Epithelial cell of proximal tubule (primary cell): ENCODE results near the gene LSM5. TPM values are rescaled to one million over a fixed set of nuclear protein-coding genes. Genes with fewer than 3 reads are reported as not detected.

Experiments
- DNase-seq: peaks from one replicate; pipeline ENCODE4 v3.0.0-alpha.2; 2011; ENCODE audit warnings: low read depth
- H3K4me3 ChIP-seq: 2 replicates; pipeline ENCODE4 v1.5.1; 2011; ENCODE audit warnings: low read depth, mild to moderate bottlenecking, low read length
- total RNA-seq: library from RNA; depleted of rRNA; stranded (reverse); fragments of >200 nt; gene quantifications from 2 replicates; pipeline ENCODE4 v1.2.3, GENCODE V29; 2015
- TF ChIP-seq, protein P1 (sequence below): conservative IDR thresholded peaks from 2 replicates; pipeline ENCODE4 v1.5.1; 2012; ENCODE audit warnings: low read depth, mild to moderate bottlenecking, low read length

The LSM5 gene
- total RNA-seq, 1 donor from 2014 or later: 41.1 TPM

DNA sequence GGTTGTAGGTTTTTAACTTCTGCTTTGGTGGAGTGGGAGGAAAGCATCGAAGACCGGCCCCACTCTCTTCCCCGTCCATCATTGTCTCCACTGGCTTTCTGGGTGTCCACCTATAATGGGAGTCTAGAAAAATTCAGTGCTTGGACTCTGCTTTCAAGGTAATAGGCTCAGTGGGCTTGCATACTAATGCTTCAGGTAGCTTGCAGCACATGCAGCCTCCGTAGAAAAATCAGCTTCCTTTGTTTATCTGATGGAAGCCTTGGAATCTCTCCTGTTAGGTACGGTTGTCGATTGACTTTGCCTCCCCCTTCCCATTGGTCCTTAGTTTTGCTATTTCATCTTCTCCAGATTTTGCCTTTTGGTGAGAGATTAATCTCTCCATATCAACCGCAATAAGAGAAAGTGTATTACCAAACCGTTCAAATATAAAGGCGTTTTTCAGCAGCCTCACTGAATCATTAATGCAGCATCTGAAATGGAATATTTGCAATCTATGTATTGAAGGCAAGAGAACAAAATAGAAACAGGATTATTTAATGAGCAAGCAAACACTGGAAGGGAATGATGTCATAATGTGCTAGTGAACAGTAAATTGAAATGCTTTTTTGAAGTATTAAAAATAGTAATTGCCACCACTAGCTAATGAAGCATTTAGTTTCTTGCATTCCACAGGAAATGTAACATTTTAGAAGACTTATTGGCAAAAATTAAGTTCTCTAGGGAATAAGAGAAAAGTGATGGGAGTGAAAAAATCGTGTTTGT lies 6.1 kb upstream of the LSM5 start:
- DNase-seq: no peak
- H3K4me3 ChIP-seq: peak overlapping the region; percentile 87
- TF ChIP-seq, protein P1, sequence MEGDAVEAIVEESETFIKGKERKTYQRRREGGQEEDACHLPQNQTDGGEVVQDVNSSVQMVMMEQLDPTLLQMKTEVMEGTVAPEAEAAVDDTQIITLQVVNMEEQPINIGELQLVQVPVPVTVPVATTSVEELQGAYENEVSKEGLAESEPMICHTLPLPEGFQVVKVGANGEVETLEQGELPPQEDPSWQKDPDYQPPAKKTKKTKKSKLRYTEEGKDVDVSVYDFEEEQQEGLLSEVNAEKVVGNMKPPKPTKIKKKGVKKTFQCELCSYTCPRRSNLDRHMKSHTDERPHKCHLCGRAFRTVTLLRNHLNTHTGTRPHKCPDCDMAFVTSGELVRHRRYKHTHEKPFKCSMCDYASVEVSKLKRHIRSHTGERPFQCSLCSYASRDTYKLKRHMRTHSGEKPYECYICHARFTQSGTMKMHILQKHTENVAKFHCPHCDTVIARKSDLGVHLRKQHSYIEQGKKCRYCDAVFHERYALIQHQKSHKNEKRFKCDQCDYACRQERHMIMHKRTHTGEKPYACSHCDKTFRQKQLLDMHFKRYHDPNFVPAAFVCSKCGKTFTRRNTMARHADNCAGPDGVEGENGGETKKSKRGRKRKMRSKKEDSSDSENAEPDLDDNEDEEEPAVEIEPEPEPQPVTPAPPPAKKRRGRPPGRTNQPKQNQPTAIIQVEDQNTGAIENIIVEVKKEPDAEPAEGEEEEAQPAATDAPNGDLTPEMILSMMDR: no peak

DNA sequence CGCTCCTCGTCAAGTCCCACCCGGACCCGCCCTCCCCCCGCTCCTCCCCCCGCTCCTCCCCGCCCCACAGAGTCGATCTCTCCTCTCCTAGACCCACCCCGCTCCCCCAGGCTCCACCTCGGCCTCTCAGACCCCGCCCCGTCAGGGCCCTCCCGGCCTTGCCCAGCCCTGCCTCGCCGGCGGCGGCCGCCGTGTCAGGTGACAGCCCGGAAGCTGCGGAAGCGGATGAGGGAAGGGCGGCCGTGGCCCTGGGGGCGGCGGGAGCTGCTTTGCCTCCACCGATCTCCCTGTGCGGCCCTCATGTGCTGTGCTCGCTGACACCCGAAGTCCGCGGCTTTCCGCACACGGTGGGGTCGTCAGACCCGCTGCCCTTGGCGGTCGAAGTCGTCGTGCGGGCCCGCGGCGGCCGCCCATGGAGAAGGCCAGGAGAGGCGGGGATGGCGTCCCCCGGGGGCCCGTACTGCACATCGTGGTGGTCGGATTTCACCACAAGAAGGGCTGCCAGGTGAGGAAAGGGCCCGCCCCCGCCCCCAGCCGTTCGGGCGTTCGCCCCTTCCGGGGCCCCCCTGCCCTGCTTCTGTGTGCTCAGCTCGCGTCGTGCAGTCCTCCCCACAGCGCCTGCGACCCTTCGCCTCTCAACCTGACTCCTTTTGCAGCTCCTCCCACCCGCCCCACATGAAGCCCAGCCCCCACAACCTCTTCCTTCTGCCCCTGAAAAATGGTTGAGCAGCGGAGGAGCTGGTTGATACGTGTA lies 5.3 kb upstream of the LSM5 start, which contains the start of gene AVL9:
TSS of gene AVL9 (plus strand) at position 192 of the 754 bp plus-strand sequence. CDS start at position 413, 221 bp downstream.
- DNase-seq: no peak
- H3K4me3 ChIP-seq: peak within 1 kb of the TSS; percentile 87
- TF ChIP-seq, protein P1: no peak

DNA sequence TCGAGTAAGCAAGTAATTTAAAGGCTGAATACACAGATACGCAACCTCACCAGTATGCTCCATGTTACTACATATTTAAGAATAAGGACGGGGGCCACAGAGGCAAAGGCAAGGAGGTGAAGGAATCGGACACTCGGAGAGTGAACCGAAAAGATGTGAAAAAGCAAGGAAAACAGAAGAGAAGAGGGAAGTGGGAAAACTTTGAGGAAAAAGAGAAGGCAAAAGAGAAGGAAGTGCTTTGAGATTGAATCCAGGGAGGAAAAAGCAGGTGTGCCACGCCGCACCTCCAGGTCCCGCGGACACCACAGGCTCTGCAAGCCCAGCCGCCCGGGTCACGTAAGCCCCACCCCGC lies 4.7 kb upstream of the LSM5 start:
- TF ChIP-seq, protein P1: no peak
- H3K4me3 ChIP-seq: peak overlapping the region; percentile 62
- no peak for DNase-seq

DNA sequence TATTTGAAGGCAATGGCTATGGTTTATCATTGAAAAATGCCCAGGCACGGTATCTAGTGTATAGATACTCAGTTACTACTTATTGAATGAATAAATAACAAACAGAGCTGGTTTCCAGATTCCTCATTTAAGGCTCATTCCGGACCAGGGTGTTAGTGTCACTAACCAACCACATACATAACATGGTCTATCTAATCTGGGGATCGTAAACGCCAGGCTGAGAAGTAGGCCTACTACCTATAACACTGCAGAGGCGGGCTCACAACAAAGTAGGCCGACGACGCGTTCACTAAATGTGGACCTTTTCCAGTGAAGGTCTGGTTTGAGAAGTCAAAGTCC lies 423 bp downstream of the LSM5 start:
- TF ChIP-seq, protein P1: no peak
- H3K4me3 ChIP-seq: peak overlapping the region; percentile 88
- no peak for DNase-seq

DNA sequence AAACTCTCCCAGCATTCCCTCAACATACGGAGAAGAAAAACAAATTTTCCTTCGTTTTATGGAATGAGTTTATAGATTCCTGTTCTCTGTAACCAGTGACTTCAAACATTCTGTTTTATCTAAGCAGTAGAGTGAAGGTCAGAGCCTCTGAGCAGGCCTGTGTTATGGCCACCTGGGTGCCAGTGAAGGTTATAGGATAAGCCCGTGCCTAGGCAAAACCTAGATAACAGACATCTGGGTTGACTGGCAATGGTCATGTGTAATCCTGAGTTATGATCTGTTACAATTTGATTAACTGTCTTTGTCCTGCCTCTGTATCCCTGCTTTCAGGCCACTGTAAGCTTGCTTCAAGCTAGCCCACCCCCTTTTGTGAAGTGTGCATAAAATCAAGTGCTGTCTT lies 8.3 kb downstream of the LSM5 start:
- DNase-seq: no peak
- TF ChIP-seq, protein P1: no peak
- H3K4me3 ChIP-seq: no peak overlapping the region

DNA sequence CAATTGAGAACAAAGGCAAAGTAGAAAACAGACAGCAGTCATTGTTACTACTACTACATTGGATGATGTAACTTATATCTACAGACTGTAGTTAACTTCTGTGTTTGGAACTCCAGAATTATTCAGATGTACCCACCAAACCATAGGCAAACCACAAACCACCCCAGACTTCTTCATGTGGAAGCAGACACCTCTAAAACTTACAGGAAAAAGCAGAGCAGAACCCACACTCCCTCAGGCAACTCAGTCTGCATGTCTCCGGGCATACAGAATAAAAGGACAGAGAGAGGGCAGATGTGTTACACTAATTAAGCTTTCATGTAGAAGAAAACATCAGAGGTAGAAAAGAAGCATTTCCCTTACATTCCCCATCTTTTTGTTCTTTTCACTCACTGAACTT lies 9.0 kb downstream of the LSM5 start:
- TF ChIP-seq, protein P1: no peak
- DNase-seq: no peak
- no peak overlapping the region for H3K4me3 ChIP-seq
